ACC112 (cell line): ENCODE results near the gene CA10.

Experiments
- H2AFZ ChIP-seq: fragments of 200-600 bp; sonication (generic); one replicate; pipeline ENCODE4 v1.6.0; 2017; ENCODE audit warnings: antibody characterized with exemption, low read length; ENCODE audit not compliant: unreplicated experiment
- H3K27ac ChIP-seq: fragments of 200-600 bp; sonication (generic); 2 replicates; pipeline ENCODE4 v1.5.1; 2014; ENCODE audit warnings: low read depth, mild to moderate bottlenecking, antibody characterized with exemption, low read length, moderate library complexity
- H3K27me3 ChIP-seq: fragments of 200-600 bp; sonication (generic); 2 replicates; pipeline ENCODE4 v1.6.1; 2014; ENCODE audit warnings: mild to moderate bottlenecking, antibody characterized with exemption, low read length, moderate library complexity, mixed read lengths; ENCODE audit not compliant: insufficient read depth
- H3K36me3 ChIP-seq: fragments of 200-600 bp; sonication (generic); 2 replicates; pipeline ENCODE4 v1.6.1; 2016; ENCODE audit warnings: mild to moderate bottlenecking, antibody characterized with exemption, low read length, moderate library complexity, mixed read lengths; ENCODE audit not compliant: insufficient read depth
- H3K4me1 ChIP-seq: fragments of 200-600 bp; sonication (generic); one replicate; pipeline ENCODE4 v1.6.1; 2016; ENCODE audit warnings: low read length, mixed read lengths; ENCODE audit not compliant: insufficient read depth, unreplicated experiment, control insufficient read depth
- H3K4me3 ChIP-seq: fragments of 200-600 bp; sonication (generic); 2 replicates; pipeline ENCODE4 v1.5.1; 2014; ENCODE audit warnings: mild to moderate bottlenecking, low read depth, low read length
- H3K79me2 ChIP-seq: fragments of 200-600 bp; sonication (generic); one replicate; pipeline ENCODE4 v1.6.0; 2016; ENCODE audit warnings: low read length; ENCODE audit not compliant: control insufficient read depth, unreplicated experiment, insufficient read depth

The CA10 gene

DNA sequence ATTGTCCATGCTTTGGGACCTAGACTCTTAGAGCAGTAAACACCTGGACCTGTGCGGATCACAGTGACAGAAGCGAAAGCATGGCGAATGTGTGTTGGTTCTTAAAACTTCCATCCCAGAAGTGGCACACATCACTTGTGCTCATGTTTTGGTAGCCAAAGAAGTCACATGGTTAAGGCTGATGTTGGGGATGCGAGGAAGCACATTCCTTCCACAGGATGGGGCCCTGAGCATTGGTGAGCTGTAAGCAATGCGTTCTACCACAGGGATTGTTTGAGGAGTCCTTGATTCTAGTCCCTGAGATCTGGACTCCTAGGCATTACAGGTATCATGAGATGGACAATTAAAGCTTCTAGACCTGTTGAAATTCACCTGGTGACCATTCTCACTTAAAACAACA is 522.2 kb downstream of the CA10 start:
- H3K27me3 ChIP-seq = no peaks in the 10 kb centered on the region
- H3K36me3 ChIP-seq = no peaks in the 10 kb centered on the region
- no peaks in the 10 kb centered on the region for H3K79me2 ChIP-seq
- H2AFZ ChIP-seq = no peak overlapping the region
- no peaks in the 10 kb centered on the region for H3K4me1 ChIP-seq
- no peak overlapping the region for H3K27ac ChIP-seq
- no peak overlapping the region for H3K4me3 ChIP-seq

DNA sequence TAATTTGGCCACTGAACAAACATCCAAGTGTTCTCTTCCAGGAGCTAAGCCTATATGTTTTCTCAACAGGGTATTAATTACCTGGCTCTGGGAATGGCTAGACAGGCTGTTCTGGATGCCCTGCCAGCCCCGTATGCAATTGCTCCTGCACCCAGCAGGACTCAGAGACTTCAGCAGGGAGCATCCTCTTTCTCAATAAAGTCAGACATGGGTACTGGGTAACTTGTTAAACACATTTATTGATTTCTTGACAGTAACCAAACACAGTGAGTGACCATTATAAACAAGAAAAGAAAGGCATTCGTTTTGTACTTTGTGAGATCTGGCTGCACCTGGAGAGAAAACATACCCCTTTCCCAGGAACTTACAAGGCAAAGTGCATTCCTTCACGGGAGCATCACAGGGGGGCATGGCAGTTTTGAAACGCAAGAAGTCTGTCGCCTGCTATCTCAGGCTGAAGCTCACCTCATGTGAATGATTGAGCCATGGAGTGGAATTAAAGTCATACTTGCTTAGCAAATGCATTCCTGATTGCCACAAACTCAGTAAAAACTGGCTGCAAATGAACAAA is 528.3 kb downstream of the CA10 start:
- no peaks in the 10 kb centered on the region for H3K79me2 ChIP-seq
- H2AFZ ChIP-seq = no peak overlapping the region
- H3K27me3 ChIP-seq = no peaks in the 10 kb centered on the region
- no peaks in the 10 kb centered on the region for H3K36me3 ChIP-seq
- H3K27ac ChIP-seq = no peak overlapping the region
- no peak overlapping the region for H3K4me3 ChIP-seq
- no peaks in the 10 kb centered on the region for H3K4me1 ChIP-seq

- H3K4me1 ChIP-seq = no peaks in the 10 kb centered on the region
- H3K4me3 ChIP-seq = no peak overlapping the region
- no peak overlapping the region for H2AFZ ChIP-seq
- H3K27me3 ChIP-seq = no peaks in the 10 kb centered on the region
- no peaks in the 10 kb centered on the region for H3K36me3 ChIP-seq
- no peak overlapping the region for H3K27ac ChIP-seq
- no peaks in the 10 kb centered on the region for H3K79me2 ChIP-seq
Measured at GRCh38 chr17:51629232-51629631, 529.3 kb downstream of the CA10 start.

DNA sequence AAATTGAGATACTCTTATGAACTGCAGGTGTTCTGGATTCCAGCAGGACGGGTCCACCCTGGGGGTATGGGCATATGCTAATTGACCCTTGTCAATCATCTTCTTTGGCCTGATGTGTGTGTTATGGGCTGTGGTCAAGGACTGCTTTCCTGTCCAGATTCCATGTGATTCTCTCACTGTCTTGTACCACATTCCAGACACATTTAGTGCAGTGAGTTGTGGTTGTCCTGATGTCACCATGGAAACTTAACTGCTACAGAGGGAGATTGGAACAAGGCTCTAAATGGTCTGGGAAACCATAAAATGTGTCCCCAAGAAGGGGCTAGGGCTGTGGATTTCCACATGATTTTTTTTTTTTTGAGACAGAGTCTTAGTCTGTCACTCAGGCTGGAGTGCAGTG is 530.7 kb downstream of the CA10 start:
- Histone ChIP-seq H3K4me3 (no peak overlapping the region), H3K27me3 (no peaks in the 10 kb centered on the region), H3K79me2 (no peaks in the 10 kb centered on the region), H3K36me3 (no peaks in the 10 kb centered on the region), H2AFZ (no peak overlapping the region), H3K4me1 (no peaks in the 10 kb centered on the region), H3K27ac (no peak overlapping the region)

DNA sequence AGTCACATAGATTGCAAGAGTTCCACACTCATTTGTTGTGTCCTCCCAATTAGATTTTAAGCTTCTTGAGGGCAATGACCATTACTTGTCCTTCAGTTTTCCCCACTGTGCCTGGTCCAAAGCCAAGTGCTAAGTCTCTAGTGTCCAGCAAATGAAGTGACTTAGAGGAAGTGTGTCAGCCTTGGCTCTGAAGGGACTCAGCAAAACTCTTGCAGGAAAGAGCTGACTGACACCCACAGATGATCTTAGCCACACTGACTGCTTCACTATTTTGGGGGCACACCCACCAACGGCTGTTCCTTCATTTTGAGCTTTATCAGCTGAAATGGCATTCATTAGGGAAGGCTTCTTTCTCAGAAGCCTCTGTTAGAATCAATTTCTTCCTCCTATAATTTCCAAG is 540.0 kb downstream of the CA10 start:
- H2AFZ ChIP-seq = no peak overlapping the region
- no peak overlapping the region for H3K27ac ChIP-seq
- no peaks in the 10 kb centered on the region for H3K4me1 ChIP-seq
- no peaks in the 10 kb centered on the region for H3K36me3 ChIP-seq
- no peaks in the 10 kb centered on the region for H3K79me2 ChIP-seq
- no peaks in the 10 kb centered on the region for H3K27me3 ChIP-seq
- H3K4me3 ChIP-seq = no peak overlapping the region

- no peaks in the 10 kb centered on the region for H3K79me2 ChIP-seq
- no peak overlapping the region for H3K4me3 ChIP-seq
- no peak overlapping the region for H3K27ac ChIP-seq
- H3K27me3 ChIP-seq = no peaks in the 10 kb centered on the region
- H3K4me1 ChIP-seq = no peaks in the 10 kb centered on the region
- no peaks in the 10 kb centered on the region for H3K36me3 ChIP-seq
- H2AFZ ChIP-seq = no peak overlapping the region
Measured at GRCh38 chr17:51617986-51618385, 540.5 kb downstream of the CA10 start.

DNA sequence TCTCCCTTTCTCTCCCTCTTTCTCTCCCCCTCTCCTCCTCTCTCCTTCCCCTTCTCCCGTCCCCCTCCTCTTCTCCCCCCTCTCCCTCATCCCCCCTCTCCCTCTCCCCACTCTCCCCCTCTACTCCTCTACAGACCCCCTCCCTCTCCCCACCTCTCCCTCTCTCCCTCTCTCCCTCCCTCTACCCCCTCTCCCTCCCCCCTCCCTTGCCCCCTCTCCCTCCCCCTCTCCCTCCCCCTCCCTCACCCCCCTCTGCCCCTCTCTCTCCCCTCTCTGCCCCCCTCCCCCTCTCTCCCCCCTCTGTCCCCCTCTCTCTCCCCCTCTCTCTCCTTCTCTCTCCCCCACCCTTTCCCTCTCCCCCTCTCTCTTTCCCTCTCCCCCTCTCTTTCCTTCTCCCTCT is 545.3 kb downstream of the CA10 start:
- Histone ChIP-seq H3K27ac (no peak overlapping the region), H2AFZ (no peak overlapping the region), H3K4me1 (no peaks in the 10 kb centered on the region), H3K27me3 (no peaks in the 10 kb centered on the region), H3K4me3 (no peak overlapping the region), H3K36me3 (no peaks in the 10 kb centered on the region), H3K79me2 (no peaks in the 10 kb centered on the region)

DNA sequence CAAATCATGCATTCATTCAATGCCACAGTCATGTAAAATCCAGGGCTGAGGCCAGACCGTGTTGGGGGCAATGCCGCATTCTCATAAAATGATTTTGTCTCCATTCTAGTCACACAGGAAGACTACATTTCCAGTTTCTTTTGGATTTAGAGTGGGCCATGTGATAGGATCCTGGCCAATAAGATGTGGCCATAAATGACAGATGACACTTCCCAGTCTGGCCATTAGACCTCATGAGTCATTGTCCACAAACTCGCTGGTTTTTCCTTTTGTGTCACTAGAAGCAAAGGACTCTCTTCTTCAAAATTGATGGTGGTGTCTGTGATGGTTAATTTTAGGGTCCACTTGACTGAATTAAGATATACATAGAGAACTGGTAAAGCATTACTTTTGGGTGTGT is 545.8 kb downstream of the CA10 start:
- Histone ChIP-seq H3K4me1 (no peaks in the 10 kb centered on the region), H2AFZ (no peak overlapping the region), H3K27me3 (no peaks in the 10 kb centered on the region), H3K79me2 (no peaks in the 10 kb centered on the region), H3K4me3 (no peak overlapping the region), H3K36me3 (no peaks in the 10 kb centered on the region), H3K27ac (no peak overlapping the region)

GRCh38 chr17:51611585-51611984 is 546.9 kb downstream of the CA10 start:
- H3K27me3 ChIP-seq = no peaks in the 10 kb centered on the region
- no peak overlapping the region for H2AFZ ChIP-seq
- no peak overlapping the region for H3K27ac ChIP-seq
- H3K36me3 ChIP-seq = no peaks in the 10 kb centered on the region
- H3K4me3 ChIP-seq = no peak overlapping the region
- no peaks in the 10 kb centered on the region for H3K79me2 ChIP-seq
- no peaks in the 10 kb centered on the region for H3K4me1 ChIP-seq

- H3K36me3 ChIP-seq = no peaks in the 10 kb centered on the region
- H2AFZ ChIP-seq = no peak overlapping the region
- H3K79me2 ChIP-seq = no peaks in the 10 kb centered on the region
- no peaks in the 10 kb centered on the region for H3K27me3 ChIP-seq
- H3K4me1 ChIP-seq = no peaks in the 10 kb centered on the region
- no peak overlapping the region for H3K4me3 ChIP-seq
- H3K27ac ChIP-seq = no peak overlapping the region
Measured at GRCh38 chr17:51610834-51611233, 547.7 kb downstream of the CA10 start.

GRCh38 chr17:51610155-51610554 is 548.4 kb downstream of the CA10 start:
- no peak overlapping the region for H2AFZ ChIP-seq
- H3K27me3 ChIP-seq = no peaks in the 10 kb centered on the region

More at GRCh38 chr17:51610155-51610554, 548.4 kb downstream of the CA10 start:
- H3K4me1 ChIP-seq = no peaks in the 10 kb centered on the region
- no peak overlapping the region for H3K4me3 ChIP-seq
- no peak overlapping the region for H3K27ac ChIP-seq
- H3K79me2 ChIP-seq = no peaks in the 10 kb centered on the region
- H3K36me3 ChIP-seq = no peaks in the 10 kb centered on the region
